HCT116 (cell line): ENCODE data around the gene IFI16. TPM values are rescaled to one million over a fixed set of nuclear protein-coding genes. Genes with fewer than 3 reads are reported as not detected.

Experiments
- ATAC-seq: fragments of 200-7000 bp; cut with Tn5 transposase; 2 replicates; pipeline ENCODE4 v1.9.1; 2020; ENCODE audit warnings: mild to moderate bottlenecking, moderate library complexity
- BruUV-seq: library from RNA; stranded (reverse); fragments of 400-500 nt; replicated peaks from 2 replicates; lab custom pipeline; 2021; lab: Mats Ljungman, UMichigan
- CTCF ChIA-PET: fragments of 300-600 bp; sonication (Branson Sonifier 250); formaldehyde crosslinking; loops from one replicate; lab custom pipeline; 2021; ENCODE audit warnings: antibody characterized with exemption; lab: Charles Lee
- POLR2A ChIA-PET: fragments of 300-600, 350-600 bp; sonication (Branson Sonifier 250); formaldehyde crosslinking; loops from one replicate; lab custom pipeline; 2021; ENCODE audit warnings: antibody characterized with exemption; lab: Charles Lee
- RAD21 ChIA-PET, 2 experiments: fragments of 300-600 bp; sonication (Branson Sonifier 250); formaldehyde crosslinking; loops; one replicate each; lab custom pipeline; 2023; ENCODE audit warnings: low total read pairs in 2 of 2; ENCODE audit not compliant: uncharacterized antibody in 2 of 2, unreplicated experiment in 2 of 2, low non-redundant PET in 1 of 2; lab: Charles Lee
- DNase-seq: peaks from one replicate; pipeline ENCODE4 v3.0.0-alpha.2; 2010; ENCODE audit warnings: low read depth, low spot score
- H2AFZ ChIP-seq: fragments of 200-600 bp; shearing (Covaris generic), sonication (generic); 2 replicates; pipeline ENCODE4 v1.6.1; 2017; ENCODE audit warnings: low read depth, mixed run types, mixed read lengths, antibody characterized with exemption, low read length; ENCODE audit not compliant: poor library complexity, severe bottlenecking
- H3K27ac ChIP-seq: 2 replicates; pipeline ENCODE4 v1.5.1; 2012; ENCODE audit warnings: low read depth, low read length
- H3K27me3 ChIP-seq: fragments of 200-600 bp; sonication (generic); 2 replicates; pipeline ENCODE4 v1.6.1; 2016; ENCODE audit warnings: mixed run types, low read length, mixed read lengths; ENCODE audit not compliant: insufficient read depth
- H3K36me3 ChIP-seq, 2 experiments: fragments of 200-500 bp in 1 of 2; fragments of 200-600 bp in 1 of 2; sonication (Bioruptor generic) in 1 of 2; sonication (generic) in 1 of 2; 2 replicates each; pipeline versions ENCODE4 v1.5.1 to v1.6.1; 2014 to 2016; ENCODE audit warnings: low read length in 2 of 2, inconsistent platforms in 1 of 2, mixed read lengths in 1 of 2, mixed run types in 1 of 2; ENCODE audit not compliant: insufficient read depth in 2 of 2, control insufficient read depth in 1 of 2
- H3K4me1 ChIP-seq, 2 experiments: fragments of 200-600 bp in 1 of 2; sonication (generic) in 1 of 2; 2 replicates each; pipeline versions ENCODE4 v1.5.1 to v1.6.1; 2012 to 2017; ENCODE audit warnings: low read length in 2 of 2, inconsistent platforms in 1 of 2, mild to moderate bottlenecking in 1 of 2, mixed read lengths in 1 of 2, mixed run types in 1 of 2, moderate library complexity in 1 of 2; ENCODE audit not compliant: insufficient read depth in 2 of 2, control insufficient read depth in 1 of 2
- H3K4me2 ChIP-seq: fragments of 200-600 bp; sonication (generic); 2 replicates; pipeline ENCODE4 v1.6.1; 2017; ENCODE audit warnings: mixed run types, low read length, mixed read lengths
- H3K4me3 ChIP-seq, 2 experiments: fragments of 200-600 bp in 1 of 2; sonication (generic) in 1 of 2; replicated peaks in 1 of 2; 2 replicates each; pipeline ENCODE4 v1.5.1; 2011 to 2016; ENCODE audit warnings: low read length in 2 of 2, control low read depth in 1 of 2, low read depth in 1 of 2, mild to moderate bottlenecking in 1 of 2, mixed read lengths in 1 of 2, mixed run types in 1 of 2
- H3K79me2 ChIP-seq: fragments of 200-600 bp; sonication (generic); 2 replicates; pipeline ENCODE4 v1.6.1; 2017; ENCODE audit warnings: mild to moderate bottlenecking, mixed run types, low read length, moderate library complexity, mixed read lengths; ENCODE audit not compliant: insufficient read depth
- H3K9ac ChIP-seq: fragments of 200-600 bp; sonication (generic); 2 replicates; pipeline ENCODE4 v1.6.1; 2016; ENCODE audit warnings: low read length, mixed read lengths
- H3K9me2 ChIP-seq: fragments of 200-600 bp; sonication (generic), shearing (Covaris generic); 2 replicates; pipeline ENCODE4 v1.6.1; 2017; ENCODE audit warnings: mixed run types, mild to moderate bottlenecking, moderate library complexity; ENCODE audit not compliant: insufficient read depth
- H3K9me3 ChIP-seq, 2 experiments: fragments of 200-500 bp in 1 of 2; fragments of 200-600 bp in 1 of 2; sonication (Bioruptor generic) in 1 of 2; sonication (generic) in 1 of 2; 2 replicates each; pipeline ENCODE4 v1.6.1; 2014 to 2017; ENCODE audit warnings: low read length in 2 of 2, mixed read lengths in 2 of 2, inconsistent platforms in 1 of 2, low read depth in 1 of 2, mild to moderate bottlenecking in 1 of 2, mixed run types in 1 of 2, moderate library complexity in 1 of 2; ENCODE audit not compliant: control insufficient read depth in 1 of 2, insufficient read depth in 1 of 2
- H4K20me1 ChIP-seq: fragments of 200-600 bp; sonication (generic), shearing (Covaris generic); 2 replicates; pipeline ENCODE4 v1.6.1; 2017; ENCODE audit warnings: mixed run types, mild to moderate bottlenecking, moderate library complexity; ENCODE audit not compliant: insufficient read depth
- CEBPB ChIP-seq: IDR thresholded peaks from 2 replicates; pipeline ENCODE4 v1.6.1; 2012; ENCODE audit warnings: low read depth
- EGR1 ChIP-seq: IDR thresholded peaks from 2 replicates; pipeline ENCODE4 v1.6.1; 2012; ENCODE audit warnings: low read depth
- ELF1 ChIP-seq: IDR thresholded peaks from 2 replicates; pipeline ENCODE4 v1.6.1; 2012; ENCODE audit warnings: low read depth, borderline replicate concordance
- EZH2phosphoT487 ChIP-seq: fragments of 200-600 bp; IDR thresholded peaks from 2 replicates; pipeline ENCODE4 v1.6.1; 2018; ENCODE audit warnings: antibody characterized with exemption, borderline replicate concordance
- POLR2A ChIP-seq: IDR thresholded peaks from 2 replicates; pipeline ENCODE4 v1.7.0; 2011; ENCODE audit warnings: borderline replicate concordance; ENCODE audit not compliant: insufficient read depth, insufficient read length; ENCODE audit errors: extremely low read depth
- POLR2AphosphoS5 ChIP-seq: IDR thresholded peaks from 2 replicates; pipeline ENCODE4 v1.6.1; 2011; ENCODE audit warnings: mild to moderate bottlenecking, low read depth, low read length, moderate library complexity
- RAD21 ChIP-seq: IDR thresholded peaks from 2 replicates; pipeline ENCODE4 v1.6.1; 2012; ENCODE audit warnings: low read depth, mild to moderate bottlenecking
- SIN3A ChIP-seq: IDR thresholded peaks from 2 replicates; pipeline ENCODE4 v1.6.1; 2012; ENCODE audit warnings: low read depth
- SRF ChIP-seq: IDR thresholded peaks from 2 replicates; pipeline ENCODE4 v1.6.1; 2012; ENCODE audit warnings: low read depth
- TCF7L2 ChIP-seq: IDR thresholded peaks from 2 replicates; pipeline ENCODE4 v1.7.0; 2011; ENCODE audit warnings: borderline replicate concordance, inconsistent platforms; ENCODE audit not compliant: insufficient read depth, insufficient read length; ENCODE audit errors: extremely low read depth
- YY1 ChIP-seq: IDR thresholded peaks from 2 replicates; pipeline ENCODE4 v1.6.1; 2011; ENCODE audit warnings: low read length, low read depth, moderate library complexity, mild to moderate bottlenecking; ENCODE audit not compliant: insufficient replicate concordance; ENCODE audit errors: extremely low read depth
- ZFX ChIP-seq: fragments of 450-650 bp; IDR thresholded peaks from 2 replicates; pipeline ENCODE4 v1.6.1; 2017
- ZNF274 ChIP-seq: fragments of 200-500 bp; sonication (Bioruptor generic); IDR thresholded peaks from 2 replicates; pipeline ENCODE4 v1.6.1; 2014; ENCODE audit warnings: mild to moderate bottlenecking, low read depth, low read length, inconsistent platforms
- intact Hi-C: fragments of 100-400 bp; cut with micrococcal nuclease; formaldehyde crosslinking; loops from 2 replicates; pipeline ENCODE4 v1.10.0; 2022
- total RNA-seq: library from RNA; stranded (reverse); gene quantifications from one replicate; pipeline ENCODE4 v1.2.1, GENCODE V29; 2021; ENCODE audit not compliant: unreplicated experiment
- TF ChIP-seq, protein P1 (sequence below): IDR thresholded peaks from 2 replicates; pipeline ENCODE4 v1.6.1; 2011; ENCODE audit warnings: mild to moderate bottlenecking, low read length, moderate library complexity; ENCODE audit not compliant: insufficient replicate concordance; ENCODE audit errors: extremely low read depth
- TF ChIP-seq, protein P2 (sequence below): IDR thresholded peaks from 2 replicates; pipeline ENCODE4 v1.6.1; 2012
- TF ChIP-seq, protein P3 (sequence below): IDR thresholded peaks from 2 replicates; pipeline ENCODE4 v1.6.1; 2012; ENCODE audit warnings: low read depth

The IFI16 gene
- total RNA-seq, 1 experiment from 2014 or later, result 1.6 TPM

DNA sequence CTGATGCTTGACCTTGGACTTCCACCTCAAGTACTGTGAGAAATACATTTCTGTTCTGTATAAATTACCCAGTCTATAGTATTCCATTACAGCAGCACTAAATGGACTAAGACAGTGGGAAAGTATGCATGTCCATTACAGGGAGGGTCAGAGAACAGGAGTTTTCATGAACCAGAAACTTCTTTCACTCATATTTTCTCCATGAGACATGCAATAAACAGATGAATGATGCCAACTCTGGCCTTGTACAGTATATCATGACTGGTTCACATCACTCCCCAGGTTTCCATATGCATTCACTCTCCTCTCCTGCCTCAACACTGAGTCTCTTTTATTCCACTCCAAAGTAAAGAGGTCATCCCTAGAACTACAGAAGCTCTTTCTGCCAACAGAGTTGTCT, 4.5 kb upstream of the IFI16 start:
- POLR2A ChIA-PET, result no interaction called here
- H3K79me2 ChIP-seq, result no peaks in the 10 kb centered on the region
- peaks cover 5 to 6% of the 10 kb centered on the region in 2 experiments for H3K4me1 ChIP-seq
- BruUV-seq, result no TSS peak
- no peak overlapping the region for H3K27ac ChIP-seq
- ATAC-seq, result no peak
- CTCF ChIA-PET, result no interaction called here
- no peak for DNase-seq
- H3K4me3 ChIP-seq, result no peak overlapping the region
- H3K9me2 ChIP-seq, result no peaks in the 10 kb centered on the region
- TF ChIP-seq ELF1 (no peak), RAD21 (no peak), CEBPB (no peak), EGR1 (no peak), EZH2phosphoT487 (no peak), POLR2AphosphoS5 (no peak), YY1 (no peak), SRF (no peak), POLR2A (no peak), ZFX (no peak), SIN3A (no peak), ZNF274 (no peak), TCF7L2 (no peak)
- TF ChIP-seq, protein P1, sequence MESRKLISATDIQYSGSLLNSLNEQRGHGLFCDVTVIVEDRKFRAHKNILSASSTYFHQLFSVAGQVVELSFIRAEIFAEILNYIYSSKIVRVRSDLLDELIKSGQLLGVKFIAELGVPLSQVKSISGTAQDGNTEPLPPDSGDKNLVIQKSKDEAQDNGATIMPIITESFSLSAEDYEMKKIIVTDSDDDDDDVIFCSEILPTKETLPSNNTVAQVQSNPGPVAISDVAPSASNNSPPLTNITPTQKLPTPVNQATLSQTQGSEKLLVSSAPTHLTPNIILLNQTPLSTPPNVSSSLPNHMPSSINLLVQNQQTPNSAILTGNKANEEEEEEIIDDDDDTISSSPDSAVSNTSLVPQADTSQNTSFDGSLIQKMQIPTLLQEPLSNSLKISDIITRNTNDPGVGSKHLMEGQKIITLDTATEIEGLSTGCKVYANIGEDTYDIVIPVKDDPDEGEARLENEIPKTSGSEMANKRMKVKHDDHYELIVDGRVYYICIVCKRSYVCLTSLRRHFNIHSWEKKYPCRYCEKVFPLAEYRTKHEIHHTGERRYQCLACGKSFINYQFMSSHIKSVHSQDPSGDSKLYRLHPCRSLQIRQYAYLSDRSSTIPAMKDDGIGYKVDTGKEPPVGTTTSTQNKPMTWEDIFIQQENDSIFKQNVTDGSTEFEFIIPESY, result no peak
- TF ChIP-seq, protein P2, sequence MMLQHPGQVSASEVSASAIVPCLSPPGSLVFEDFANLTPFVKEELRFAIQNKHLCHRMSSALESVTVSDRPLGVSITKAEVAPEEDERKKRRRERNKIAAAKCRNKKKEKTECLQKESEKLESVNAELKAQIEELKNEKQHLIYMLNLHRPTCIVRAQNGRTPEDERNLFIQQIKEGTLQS, result no peak
- TF ChIP-seq, protein P3, sequence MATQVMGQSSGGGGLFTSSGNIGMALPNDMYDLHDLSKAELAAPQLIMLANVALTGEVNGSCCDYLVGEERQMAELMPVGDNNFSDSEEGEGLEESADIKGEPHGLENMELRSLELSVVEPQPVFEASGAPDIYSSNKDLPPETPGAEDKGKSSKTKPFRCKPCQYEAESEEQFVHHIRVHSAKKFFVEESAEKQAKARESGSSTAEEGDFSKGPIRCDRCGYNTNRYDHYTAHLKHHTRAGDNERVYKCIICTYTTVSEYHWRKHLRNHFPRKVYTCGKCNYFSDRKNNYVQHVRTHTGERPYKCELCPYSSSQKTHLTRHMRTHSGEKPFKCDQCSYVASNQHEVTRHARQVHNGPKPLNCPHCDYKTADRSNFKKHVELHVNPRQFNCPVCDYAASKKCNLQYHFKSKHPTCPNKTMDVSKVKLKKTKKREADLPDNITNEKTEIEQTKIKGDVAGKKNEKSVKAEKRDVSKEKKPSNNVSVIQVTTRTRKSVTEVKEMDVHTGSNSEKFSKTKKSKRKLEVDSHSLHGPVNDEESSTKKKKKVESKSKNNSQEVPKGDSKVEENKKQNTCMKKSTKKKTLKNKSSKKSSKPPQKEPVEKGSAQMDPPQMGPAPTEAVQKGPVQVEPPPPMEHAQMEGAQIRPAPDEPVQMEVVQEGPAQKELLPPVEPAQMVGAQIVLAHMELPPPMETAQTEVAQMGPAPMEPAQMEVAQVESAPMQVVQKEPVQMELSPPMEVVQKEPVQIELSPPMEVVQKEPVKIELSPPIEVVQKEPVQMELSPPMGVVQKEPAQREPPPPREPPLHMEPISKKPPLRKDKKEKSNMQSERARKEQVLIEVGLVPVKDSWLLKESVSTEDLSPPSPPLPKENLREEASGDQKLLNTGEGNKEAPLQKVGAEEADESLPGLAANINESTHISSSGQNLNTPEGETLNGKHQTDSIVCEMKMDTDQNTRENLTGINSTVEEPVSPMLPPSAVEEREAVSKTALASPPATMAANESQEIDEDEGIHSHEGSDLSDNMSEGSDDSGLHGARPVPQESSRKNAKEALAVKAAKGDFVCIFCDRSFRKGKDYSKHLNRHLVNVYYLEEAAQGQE, result no peak
- H3K9me3 ChIP-seq, result no peaks in the 10 kb centered on the region
- H3K9ac ChIP-seq, result no peak overlapping the region
- no peak overlapping the region for H3K4me2 ChIP-seq
- no peaks in the 10 kb centered on the region for H4K20me1 ChIP-seq
- no peaks in the 10 kb centered on the region for H3K36me3 ChIP-seq
- H3K27me3 ChIP-seq, result peaks cover 7% of the 10 kb centered on the region; the same call in 1 of the 2 replicates
- H2AFZ ChIP-seq, result no peak overlapping the region
- RAD21 ChIA-PET, result no interaction called here
- intact Hi-C loops, result no loop called here
